Measurements from ENCODE around the gene TCF4. TPM values are rescaled to one million over a fixed set of nuclear protein-coding genes. Genes with fewer than 3 reads are reported as not detected.

Gene TCF4
- total and polyA plus RNA-seq, 2 of the 13 experiments (the other 11 are each of a cell fraction or from before 2014, with no cell fraction given), result not detected

- Histone ChIP-seq H4K20me1 (ENCODE audit: insufficient read depth, low read length) (no peaks in the 10 kb centered on the region), H3K4me3 (replicated peaks in 1 of 3; ENCODE audit: insufficient read depth in 1 of 3, low read depth in 2 of 3, low read length in 3 of 3) (no peak overlapping the region), H3K27me3 (ENCODE audit: control insufficient read depth in 1 of 2, insufficient read depth in 2 of 2, low read length in 2 of 2) (no peaks in the 10 kb centered on the region), H3K36me3 (replicated peaks in 1 of 2; ENCODE audit: control insufficient read depth in 1 of 2, insufficient read depth in 2 of 2, low read length in 2 of 2) (no peaks in the 10 kb centered on the region), H3K27ac (ENCODE audit: extremely low read length, insufficient read depth, low read length) (no peak overlapping the region), H3K79me2 (ENCODE audit: insufficient read depth, low read length) (no peaks in the 10 kb centered on the region), H3K9ac (ENCODE audit: insufficient read depth, low read depth, low read length) (no peak overlapping the region), H3K4me2 (ENCODE audit: low read depth, low read length) (no peak overlapping the region), H2AFZ (ENCODE audit: low read length) (no peak overlapping the region), H3K4me1 (ENCODE audit: insufficient read depth, low read length) (no peaks in the 10 kb centered on the region), H3K9me3 (ENCODE audit: low read length) (peaks cover 12% of the 10 kb centered on the region; the same call in 1 of the 2 replicates)
- BruUV-seq (replicated peaks), result no TSS peak
- WGBS (ENCODE audit: low lambda C conversion rate), result 73% methylated on average over 4 of the region's 4 CpGs
- FAIRE-seq (no peak), DNase-seq (ENCODE audit: low spot score) (no peak), ATAC-seq (no peak)
- intact Hi-C loops (cut with micrococcal nuclease; ENCODE audit: unreplicated experiment), result no loop called here
- ChIA-PET POLR2A (no interaction called here), CTCF (ENCODE audit: low intra/inter-chr PET ratio, low total read pairs) (no interaction called here)
- TF ChIP-seq ZNF839 (CRISPR knock-in tag; IDR thresholded peaks at IDR 0.05; ENCODE audit: borderline replicate concordance) (no peak), ZNF33B (CRISPR knock-in tag; IDR thresholded peaks at IDR 0.05) (no peak), ZNF232 (CRISPR knock-in tag; IDR thresholded peaks at IDR 0.05; ENCODE audit: borderline replicate concordance) (no peak), THYN1 (CRISPR knock-in tag; IDR thresholded peaks at IDR 0.05; ENCODE audit: borderline replicate concordance, low read depth) (no peak)
- in situ Hi-C loops (cut with HindIII; ENCODE audit: extremely low pct_ligation_motif_present, low pct_unique_long_range_greater_than_20kb), result no loop called here
Observed at GRCh38 chr18:55442561-55442960, 145.4 kb downstream of the TCF4 start.

- no peak overlapping the region for H3K27ac ChIP-seq (ENCODE audit: extremely low read length, insufficient read depth, low read length)
- H3K4me3 ChIP-seq (replicated peaks in 1 of 3; ENCODE audit: insufficient read depth in 1 of 3, low read depth in 2 of 3, low read length in 3 of 3), result no peak overlapping the region
- ChIA-PET POLR2A (no interaction called here), CTCF (ENCODE audit: low intra/inter-chr PET ratio, low total read pairs) (no interaction called here)
- no TSS peak for BruUV-seq (replicated peaks)
- H3K9me3 ChIP-seq (ENCODE audit: low read length), result peaks cover 11% of the 10 kb centered on the region; the same call in 1 of the 2 replicates
- no peaks in the 10 kb centered on the region for H3K79me2 ChIP-seq (ENCODE audit: insufficient read depth, low read length)
- FAIRE-seq, result no peak
- no peaks in the 10 kb centered on the region for H3K27me3 ChIP-seq (ENCODE audit: control insufficient read depth in 1 of 2, insufficient read depth in 2 of 2, low read length in 2 of 2)
- no peak overlapping the region for H3K9ac ChIP-seq (ENCODE audit: insufficient read depth, low read depth, low read length)
- in situ Hi-C loops (cut with HindIII; ENCODE audit: extremely low pct_ligation_motif_present, low pct_unique_long_range_greater_than_20kb) (no loop called here), intact Hi-C loops (cut with micrococcal nuclease; ENCODE audit: unreplicated experiment) (no loop called here)
- no peak overlapping the region for H2AFZ ChIP-seq (ENCODE audit: low read length)
- no peaks in the 10 kb centered on the region for H3K4me1 ChIP-seq (ENCODE audit: insufficient read depth, low read length)
- no peak for DNase-seq (ENCODE audit: low spot score)
- no peaks in the 10 kb centered on the region for H3K36me3 ChIP-seq (replicated peaks in 1 of 2; ENCODE audit: control insufficient read depth in 1 of 2, insufficient read depth in 2 of 2, low read length in 2 of 2)
- no peak for ATAC-seq
- H4K20me1 ChIP-seq (ENCODE audit: insufficient read depth, low read length), result no peaks in the 10 kb centered on the region
- no peak overlapping the region for H3K4me2 ChIP-seq (ENCODE audit: low read depth, low read length)
- no peak for TF ChIP-seq ZSCAN29 (CRISPR knock-in tag; conservative IDR thresholded peaks at IDR 0.05)
- TF ChIP-seq ZNF841 (CRISPR knock-in tag; IDR thresholded peaks at IDR 0.05; ENCODE audit: borderline replicate concordance), result no peak
- no peak for TF ChIP-seq KLF12 (CRISPR knock-in tag; IDR thresholded peaks at IDR 0.05; ENCODE audit: borderline replicate concordance)
- TF ChIP-seq ARNT2 (CRISPR knock-in tag; IDR thresholded peaks at IDR 0.05; ENCODE audit: low read depth), result no peak
- no peak for TF ChIP-seq STAT6 (CRISPR knock-in tag; IDR thresholded peaks at IDR 0.05; ENCODE audit: borderline replicate concordance)
- no peak for TF ChIP-seq CBFB (CRISPR knock-in tag; IDR thresholded peaks at IDR 0.05)
- no peak for TF ChIP-seq TEAD2 (CRISPR knock-in tag; IDR thresholded peaks at IDR 0.05)
- no peak for TF ChIP-seq MEIS1 (CRISPR knock-in tag; IDR thresholded peaks at IDR 0.05; ENCODE audit: borderline replicate concordance)
- TF ChIP-seq CENPX (CRISPR knock-in tag; IDR thresholded peaks at IDR 0.05), result no peak
- no peak for TF ChIP-seq ZNF468 (CRISPR knock-in tag; IDR thresholded peaks at IDR 0.05)
- TF ChIP-seq ZNF275 (CRISPR knock-in tag; IDR thresholded peaks at IDR 0.05; ENCODE audit: borderline replicate concordance), result no peak
- TF ChIP-seq TGIF2 (CRISPR knock-in tag; IDR thresholded peaks at IDR 0.05), result no peak
- TF ChIP-seq POLR2G (IDR thresholded peaks at IDR 0.05; ENCODE audit: low read depth, low read length), result no peak
Observed at GRCh38 chr18:55440988-55441387, 147.0 kb downstream of the TCF4 start.

Data from HepG2 (cell line).